ENCODE data around the gene FZD4.
"Not testable (repeated sequence)": the region's sequence is repeated elsewhere in the genome, so short reads cannot be mapped to it uniquely, and the experiment has no call there.

Gene FZD4

GRCh38 chr11:86937193-86937806 lies 17.9 kb downstream of the FZD4 start:
- DNase-seq, result not testable (repeated sequence)

- DNase-seq, result no peak
These were observed 20.1 kb downstream of the FZD4 start for GRCh38 chr11:86934926-86935579.

DNA sequence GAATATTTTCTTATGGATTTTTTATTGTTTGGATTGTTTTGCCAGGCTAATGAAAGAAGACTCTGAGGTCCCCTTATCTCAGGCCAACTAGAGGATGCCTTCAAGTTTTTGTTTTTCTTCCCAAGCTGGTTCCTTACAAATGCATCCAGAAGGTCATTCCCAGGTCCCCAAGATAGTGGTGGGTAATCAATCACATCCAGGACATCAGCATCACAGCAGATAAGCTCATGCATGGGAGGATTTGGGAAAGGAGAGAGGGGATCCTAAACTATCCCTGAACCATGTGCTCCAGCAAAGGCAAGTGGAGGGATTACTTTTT lies 20.7 kb downstream of the FZD4 start:
- DNase-seq, result no peak

- DNase-seq, result no peak
These were observed 21.2 kb downstream of the FZD4 start for GRCh38 chr11:86933891-86934581.

DNA sequence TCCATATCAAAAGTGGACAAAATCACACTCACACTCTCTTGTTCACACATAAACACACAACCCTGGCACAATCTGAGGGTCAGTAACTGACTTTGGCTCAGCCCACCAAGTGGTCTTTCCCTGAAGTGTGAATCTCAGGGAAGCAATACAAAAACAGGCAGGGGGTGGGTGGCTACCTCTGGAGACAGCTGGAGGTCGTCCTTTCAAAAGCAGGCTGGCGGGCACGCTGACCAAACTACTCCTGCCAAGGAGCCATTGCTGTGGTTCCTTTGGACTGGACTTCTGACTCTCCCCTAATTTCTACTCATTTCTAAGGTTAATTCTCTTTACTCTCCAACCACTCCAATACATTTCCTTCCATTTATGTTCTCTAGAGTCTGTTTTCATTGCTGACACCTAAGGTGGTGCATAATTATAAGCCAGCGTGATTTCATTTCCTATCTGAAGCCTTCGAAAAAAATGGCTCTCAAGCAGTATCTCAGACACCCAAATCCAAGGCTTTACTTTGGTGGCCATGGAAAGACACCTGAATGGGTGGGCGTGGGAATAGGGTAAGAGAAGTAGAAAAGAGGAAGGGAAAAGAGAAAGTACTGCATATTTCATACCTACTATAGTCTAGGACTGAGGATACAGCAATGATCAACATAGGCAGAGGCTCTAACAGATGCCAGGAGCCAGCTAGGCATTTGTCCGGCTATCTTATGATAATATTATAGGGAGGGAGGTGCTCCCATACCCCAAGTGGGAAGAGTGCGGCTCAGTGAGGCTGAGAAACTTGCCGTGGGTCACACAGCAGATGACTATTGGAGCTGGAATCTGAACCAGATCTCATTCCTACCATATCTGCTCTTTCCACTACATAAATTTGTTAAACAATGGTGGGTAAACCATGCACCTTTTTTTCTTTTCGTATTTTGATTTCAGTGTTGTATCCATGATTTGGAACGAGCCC lies 22.0 kb downstream of the FZD4 start:
- no peak for DNase-seq

DNA sequence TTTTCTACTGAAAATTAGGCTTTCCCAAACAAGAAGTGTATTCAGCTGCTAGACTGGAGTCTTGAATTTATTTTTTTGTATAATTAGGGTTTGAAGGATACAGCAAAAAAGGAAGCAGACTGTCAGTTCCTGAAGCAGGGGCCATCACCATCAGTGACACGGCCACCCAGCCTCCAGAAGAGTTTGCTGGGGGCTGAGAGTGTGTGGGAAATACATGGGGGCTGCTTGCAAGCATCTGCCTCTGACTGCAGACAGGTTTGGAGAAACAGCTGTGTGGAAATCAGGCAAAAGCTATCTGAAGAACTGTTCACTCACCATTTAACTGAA lies 23.0 kb downstream of the FZD4 start:
- no peak for DNase-seq

DNA sequence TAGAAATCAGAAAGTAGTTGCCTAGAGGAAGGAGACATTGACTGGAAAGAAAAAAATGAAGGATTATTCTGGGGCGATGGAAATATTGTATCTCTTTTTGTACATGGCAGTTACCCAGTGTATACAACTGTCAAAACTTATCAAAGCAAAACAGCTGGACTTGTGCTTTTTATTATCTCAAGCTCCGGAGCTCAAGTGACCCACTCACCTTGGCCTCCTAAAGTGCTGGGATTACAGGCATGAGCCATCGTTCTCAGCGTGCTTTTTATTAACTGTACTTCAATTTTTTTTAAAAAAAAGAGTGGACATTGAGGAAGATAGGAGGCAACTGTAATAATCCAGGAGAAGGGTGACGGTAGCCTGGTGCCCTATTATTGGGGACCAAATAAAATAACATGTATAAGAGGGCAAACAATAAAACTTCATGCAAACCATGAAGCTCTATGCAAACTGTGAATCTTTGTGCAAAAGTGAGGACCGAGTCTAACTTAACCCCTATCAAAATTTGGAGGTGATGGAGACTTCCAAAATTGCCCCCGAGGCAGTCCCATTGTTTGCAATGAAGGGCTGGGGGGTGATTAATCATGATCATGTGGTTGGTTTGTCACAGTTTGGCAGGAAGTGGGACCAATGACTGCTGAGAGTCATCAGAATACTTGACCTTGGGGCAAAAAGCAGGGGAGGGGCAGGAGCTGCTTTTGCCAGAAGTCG lies 23.5 kb downstream of the FZD4 start:
- DNase-seq, result no peak

GRCh38 chr11:86930957-86931547 lies 24.1 kb downstream of the FZD4 start:
- no peak for DNase-seq

GRCh38 chr11:86926975-86927374 lies 28.2 kb downstream of the FZD4 start:
- no peak for DNase-seq

DNA sequence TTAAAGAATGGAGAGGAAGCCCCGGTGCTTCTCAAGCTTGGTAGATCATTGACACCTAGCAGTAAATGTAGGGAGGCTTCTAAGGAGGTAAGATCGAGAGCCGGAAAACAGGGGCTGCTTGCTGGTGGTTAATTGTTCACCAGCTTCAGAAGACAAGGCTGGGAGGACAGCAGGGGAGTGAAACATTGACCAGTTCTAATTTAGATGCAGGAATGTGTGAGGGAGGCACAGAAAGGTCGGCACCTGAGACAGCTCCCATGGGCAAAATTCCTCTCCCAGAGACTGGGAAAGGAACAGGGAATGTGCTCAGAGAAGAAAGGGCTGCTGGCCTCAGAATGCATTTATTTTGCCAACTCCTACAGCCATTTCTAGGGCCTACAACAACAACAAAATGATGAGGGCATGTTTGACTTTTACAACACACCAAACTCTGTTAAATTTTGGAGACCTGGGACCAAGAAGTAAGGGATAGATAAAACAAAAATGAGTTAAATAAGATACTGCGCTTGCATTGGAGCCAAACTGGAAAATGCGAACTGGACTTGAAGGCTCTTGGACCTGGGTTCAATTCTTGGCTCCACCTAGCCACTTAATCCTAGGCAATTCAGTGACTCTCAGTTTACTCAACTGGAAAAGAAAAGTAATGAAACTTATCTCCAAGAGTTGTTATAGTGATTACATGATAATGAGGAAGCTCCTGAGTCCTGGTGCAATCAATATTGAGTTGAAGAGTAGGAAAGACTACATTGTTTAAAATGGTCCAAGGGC lies 31.0 kb downstream of the FZD4 start:
- DNase-seq, result no peak

- DNase-seq, result no peak
These were observed 33.0 kb downstream of the FZD4 start for GRCh38 chr11:86922225-86922624.

DNA sequence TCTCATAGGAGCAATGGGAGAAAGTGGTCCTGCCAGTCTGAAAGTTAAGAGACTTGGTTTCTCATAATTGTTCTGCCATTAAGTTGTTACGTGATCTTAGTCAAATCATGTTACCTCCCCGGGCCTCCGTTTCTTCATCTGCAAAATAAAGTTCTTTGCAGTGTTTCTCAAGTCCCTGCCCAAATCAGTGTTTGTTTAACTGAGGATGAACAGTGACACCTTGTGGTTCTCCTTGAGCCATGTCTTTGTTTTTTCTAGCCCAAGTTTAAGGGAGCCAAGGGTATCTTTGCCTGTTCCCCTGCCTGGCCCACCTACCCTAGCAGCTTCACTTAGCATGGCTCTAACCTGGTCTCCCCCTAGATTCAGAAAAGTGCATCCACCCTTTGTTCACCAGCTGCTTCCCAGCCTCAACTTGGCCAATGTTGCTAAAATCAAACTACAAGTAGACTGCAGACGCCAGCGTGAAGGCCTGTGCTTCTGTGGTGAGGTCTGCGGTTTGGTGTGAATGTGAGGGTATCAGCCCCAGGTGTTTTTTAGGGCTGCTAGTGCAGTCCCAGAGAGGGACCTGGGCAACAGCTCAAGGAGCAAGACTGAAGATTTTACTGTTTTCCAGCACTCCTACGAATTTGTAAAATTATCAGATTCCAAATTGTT lies 35.5 kb downstream of the FZD4 start:
- DNase-seq, result no peak

DNA sequence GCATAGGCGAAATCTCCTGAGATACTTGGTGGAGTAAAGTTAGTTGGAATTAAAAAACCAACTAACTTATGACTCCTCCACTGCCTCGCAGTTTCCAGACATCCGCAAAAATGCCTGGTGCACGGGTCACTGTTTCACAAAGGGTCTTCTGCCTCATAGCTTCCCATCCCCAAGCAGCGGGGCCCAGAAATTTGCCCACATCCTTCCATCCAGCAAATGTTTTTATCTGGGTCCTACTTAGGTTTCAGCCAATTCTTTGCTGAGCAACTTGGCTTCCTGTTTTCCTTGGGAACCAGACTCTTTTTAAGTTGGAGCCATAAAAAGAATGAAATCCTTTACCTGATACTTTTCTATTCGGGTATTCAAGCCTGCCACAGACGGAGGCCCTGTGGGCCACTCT lies 36.2 kb downstream of the FZD4 start:
- DNase-seq, result no peak

DNA sequence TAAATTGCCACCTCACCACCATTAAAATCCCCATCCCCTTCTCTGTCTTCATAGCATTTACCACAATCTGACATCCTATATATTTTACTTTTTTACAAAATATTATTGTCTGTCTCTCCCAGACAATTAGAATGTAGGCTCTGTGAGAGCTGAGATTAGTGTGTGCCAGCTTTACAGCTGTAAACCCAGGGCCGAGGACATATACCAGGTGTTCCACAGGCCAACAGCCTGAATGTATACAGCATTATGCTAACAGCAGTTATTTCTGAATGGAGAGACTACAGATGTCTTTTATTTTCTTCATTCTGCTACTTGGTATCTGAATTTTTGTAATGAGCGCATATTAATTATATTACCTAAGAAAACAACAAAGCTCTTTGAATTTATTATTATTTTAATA lies 36.7 kb downstream of the FZD4 start:
- no peak for DNase-seq

DNA sequence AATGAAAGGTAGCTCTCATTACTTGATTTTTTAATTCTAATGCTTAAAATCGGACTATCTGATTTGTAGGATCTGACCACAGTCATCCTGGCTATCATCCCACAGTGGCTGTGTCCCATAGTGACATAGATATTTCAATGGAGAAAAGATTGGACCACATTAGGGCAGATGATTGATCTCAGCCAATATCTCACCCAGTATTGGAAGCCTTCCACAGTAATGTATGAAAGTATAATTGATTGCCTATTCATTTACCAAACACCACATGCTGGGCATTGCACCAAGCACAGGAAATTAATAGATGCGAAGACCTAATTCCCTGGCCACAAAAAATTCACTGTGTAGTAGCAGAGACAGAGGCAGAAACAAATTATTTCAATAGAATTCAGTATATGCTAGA lies 37.6 kb downstream of the FZD4 start:
- no peak for DNase-seq

DNA sequence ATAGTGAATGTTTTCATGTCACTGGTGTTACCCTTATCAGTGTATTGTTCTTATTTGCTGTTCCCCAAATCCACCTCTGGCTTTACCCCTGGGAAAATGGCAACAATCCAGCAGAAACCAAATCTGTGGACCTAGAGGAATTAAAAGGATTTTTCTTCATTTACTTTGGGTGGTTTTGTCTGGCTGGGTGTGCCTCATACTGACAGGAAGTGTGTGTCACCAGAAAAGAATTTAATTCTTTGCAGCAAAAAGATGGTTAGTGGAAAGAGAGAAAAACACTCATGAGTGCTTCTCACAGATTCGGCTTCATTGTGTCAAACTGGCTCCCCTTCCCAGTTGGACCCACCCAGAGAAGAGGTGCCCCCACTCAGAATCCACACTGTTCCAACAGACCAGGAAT lies 38.9 kb downstream of the FZD4 start:
- DNase-seq, result no peak

GRCh38 chr11:86915850-86916249 lies 39.3 kb downstream of the FZD4 start:
- DNase-seq, result not testable (repeated sequence)

- no peak for DNase-seq
These were observed 40.2 kb downstream of the FZD4 start for GRCh38 chr11:86914865-86915519.

- no peak for DNase-seq
These were observed 43.0 kb downstream of the FZD4 start for GRCh38 chr11:86912238-86912637.

DNA sequence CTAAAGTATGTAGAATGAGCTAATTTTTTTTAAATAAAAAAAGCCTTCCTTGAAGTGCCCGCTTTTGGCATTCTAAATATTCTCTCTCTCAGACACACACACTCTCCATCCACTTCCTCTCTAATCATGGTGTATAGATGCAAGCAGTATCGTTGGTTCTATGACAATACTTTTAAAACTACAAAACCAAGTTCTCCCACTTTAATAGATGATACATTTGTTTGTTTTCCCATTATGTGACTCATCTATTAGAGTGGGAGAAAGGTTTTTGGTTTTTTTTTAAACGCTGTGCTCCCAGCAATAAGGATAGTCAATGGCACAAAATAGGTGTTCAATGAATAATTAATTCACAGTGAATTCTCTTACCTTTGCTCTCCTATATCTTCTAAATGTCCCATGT lies 44.6 kb downstream of the FZD4 start:
- no peak for DNase-seq

DNA sequence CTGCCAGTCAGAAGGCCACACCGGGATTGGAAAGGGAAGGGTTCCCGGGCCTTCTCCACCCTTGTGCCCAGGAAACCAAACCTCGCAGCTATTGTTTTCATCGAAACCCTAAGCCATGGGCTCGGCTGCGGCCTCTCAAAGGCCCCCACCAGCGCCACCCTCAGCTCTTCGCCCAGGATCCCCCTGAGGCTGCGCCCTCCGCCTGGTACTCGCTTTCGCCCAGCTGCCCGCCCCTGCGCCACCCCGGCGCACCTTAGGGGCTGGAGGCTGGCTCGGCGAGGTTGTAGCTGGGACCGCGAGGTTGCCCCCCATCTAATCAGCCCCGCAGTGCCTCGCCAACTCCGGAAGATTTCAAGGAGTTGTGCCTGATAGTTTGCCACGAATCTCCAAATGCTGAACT lies 49.0 kb downstream of the FZD4 start:
- no peak for DNase-seq

All from activated T-cell treated with anti-CD3 and anti-CD28 coated beads, Interleukin-2, amount 50 U/mL, for 48 hours (primary cell).